DND-41 (cell line): ENCODE data around the gene CLMP.

Source experiments
- ATAC-seq: fragments of 200-7000 bp; cut with Tn5 transposase; 3 replicates; pipeline ENCODE4 v1.9.1; 2021; ENCODE audit warnings: low read depth; ENCODE audit not compliant: insufficient read depth
- DNase-seq: peaks from one replicate; pipeline ENCODE4 v3.0.0-alpha.2; 2020
- H2AFZ ChIP-seq: 2 replicates; pipeline ENCODE4 v1.6.0; 2012; ENCODE audit warnings: low read depth, low read length
- H3K27ac ChIP-seq: 2 replicates; pipeline ENCODE4 v1.5.1; 2012; ENCODE audit warnings: low read length, inconsistent platforms
- H3K27me3 ChIP-seq: fragments of 200-600 bp; sonication (generic); 2 replicates; pipeline ENCODE4 v1.6.0; 2012; ENCODE audit warnings: low read length, mild to moderate bottlenecking, inconsistent platforms; ENCODE audit not compliant: insufficient read depth, poor library complexity
- H3K36me3 ChIP-seq: 2 replicates; pipeline ENCODE4 v1.5.1; 2012; ENCODE audit warnings: low read length, inconsistent platforms; ENCODE audit not compliant: insufficient read depth
- H3K4me1 ChIP-seq: 2 replicates; pipeline ENCODE4 v1.5.1; 2012; ENCODE audit warnings: mild to moderate bottlenecking, low read length; ENCODE audit not compliant: insufficient read depth
- H3K4me2 ChIP-seq: 2 replicates; pipeline ENCODE4 v1.6.0; 2012; ENCODE audit warnings: mild to moderate bottlenecking, moderate library complexity, low read length, inconsistent platforms; ENCODE audit not compliant: insufficient read depth
- H3K4me3 ChIP-seq, 2 experiments: fragments of 200-600 bp in 1 of 2; shearing (Covaris generic) in 1 of 2; 2 replicates each; pipeline ENCODE4 v1.5.1; 2012 to 2016; ENCODE audit warnings: inconsistent platforms in 2 of 2, low read length in 2 of 2, mild to moderate bottlenecking in 2 of 2, low read depth in 1 of 2, moderate library complexity in 1 of 2
- H3K79me2 ChIP-seq: 2 replicates; pipeline ENCODE4 v1.6.0; 2012; ENCODE audit warnings: low read length, inconsistent platforms; ENCODE audit not compliant: insufficient read depth
- H3K9ac ChIP-seq: 2 replicates; pipeline ENCODE4 v1.6.0; 2012; ENCODE audit warnings: low read depth, mild to moderate bottlenecking, inconsistent platforms, low read length, moderate library complexity
- H3K9me3 ChIP-seq: 2 replicates; pipeline ENCODE4 v1.5.1; 2012; ENCODE audit warnings: low read length, moderate library complexity, mild to moderate bottlenecking, inconsistent platforms; ENCODE audit not compliant: insufficient read depth, severe bottlenecking
- H4K20me1 ChIP-seq: 2 replicates; pipeline ENCODE4 v1.6.0; 2012; ENCODE audit warnings: low read length; ENCODE audit not compliant: insufficient read depth
- CTCF ChIP-seq: IDR thresholded peaks from 2 replicates; pipeline ENCODE4 v1.5.1; 2012; ENCODE audit warnings: borderline replicate concordance, low read length, moderate library complexity, mild to moderate bottlenecking; ENCODE audit not compliant: poor library complexity, severe bottlenecking; ENCODE audit errors: extremely low read depth
- EZH2 ChIP-seq: IDR thresholded peaks from 3 replicates; pipeline ENCODE4 v1.6.1; 2012; ENCODE audit warnings: borderline replicate concordance, low read depth, mild to moderate bottlenecking, moderate library complexity, low read length, inconsistent platforms; ENCODE audit not compliant: severe bottlenecking

Gene CLMP

GRCh38 chr11:123082977-123083376, 112.1 kb downstream of the CLMP start:
- H3K9me3 ChIP-seq, result no peaks in the 10 kb centered on the region
- no peak overlapping the region for H3K4me2 ChIP-seq
- H3K27ac ChIP-seq, result no peak overlapping the region
- H3K36me3 ChIP-seq, result no peaks in the 10 kb centered on the region
- TF ChIP-seq CTCF, result no peak
- no peak overlapping the region for H2AFZ ChIP-seq
- H3K79me2 ChIP-seq, result no peaks in the 10 kb centered on the region
- ATAC-seq (no peak), DNase-seq (no peak)
- no peaks in the 10 kb centered on the region for H4K20me1 ChIP-seq
- H3K9ac ChIP-seq, result no peak overlapping the region
- no peaks in the 10 kb centered on the region for H3K27me3 ChIP-seq
- H3K4me3 ChIP-seq, result no peak overlapping the region
- H3K4me1 ChIP-seq, result peaks cover 19% of the 10 kb centered on the region

GRCh38 chr11:123080015-123080414, 115.0 kb downstream of the CLMP start:
- H3K79me2 ChIP-seq, result no peaks in the 10 kb centered on the region
- H3K4me3 ChIP-seq, result no peak overlapping the region
- H3K27me3 ChIP-seq, result no peaks in the 10 kb centered on the region
- no peak overlapping the region for H3K27ac ChIP-seq
- H2AFZ ChIP-seq, result no peak overlapping the region
- DNase-seq (no peak), ATAC-seq (no peak)
- H3K9ac ChIP-seq, result no peak overlapping the region
- no peak for TF ChIP-seq CTCF
- no peak for TF ChIP-seq EZH2
- H3K4me2 ChIP-seq, result no peak overlapping the region
- no peaks in the 10 kb centered on the region for H3K36me3 ChIP-seq
- H3K9me3 ChIP-seq, result no peaks in the 10 kb centered on the region
- no peaks in the 10 kb centered on the region for H4K20me1 ChIP-seq
- 0 out of 2 replicates have a peak, but pooled peaks cover 3% of the 10 kb centered on the region for H3K4me1 ChIP-seq

- H3K27ac ChIP-seq, result no peak overlapping the region
- H3K4me1 ChIP-seq, result 0 out of 2 replicates have a peak, but pooled peaks cover under 1% of the 10 kb centered on the region
- H3K36me3 ChIP-seq, result no peaks in the 10 kb centered on the region
- H3K9ac ChIP-seq, result no peak overlapping the region
- ATAC-seq, result no peak
- no peak overlapping the region for H3K4me3 ChIP-seq
- no peak overlapping the region for H2AFZ ChIP-seq
- TF ChIP-seq CTCF (no peak), EZH2 (no peak)
- no peaks in the 10 kb centered on the region for H3K27me3 ChIP-seq
- no peak for DNase-seq
- H3K4me2 ChIP-seq, result no peak overlapping the region
- H3K9me3 ChIP-seq, result no peaks in the 10 kb centered on the region
- no peaks in the 10 kb centered on the region for H4K20me1 ChIP-seq
- H3K79me2 ChIP-seq, result 0 out of 2 replicates have a peak, but pooled peaks cover 3% of the 10 kb centered on the region
Measured at GRCh38 chr11:123076484-123076883, 118.6 kb downstream of the CLMP start.
